HepG2 (cell line): ENCODE data around the gene SPINK4. TPM values are rescaled to one million over a fixed set of nuclear protein-coding genes. Genes with fewer than 3 reads are reported as not detected.

ENCODE experiments used
- FOXJ3 ChIP-seq: sonication (generic); formaldehyde crosslinking; IDR thresholded peaks from 2 replicates; pipeline ENCODE4 v1.4.0; 2020; ENCODE audit warnings: missing genetic modification reagents, mild to moderate bottlenecking, borderline replicate concordance
- GZF1 ChIP-seq: sonication (generic); formaldehyde crosslinking; IDR thresholded peaks from 2 replicates; pipeline ENCODE4 v1.5.1; 2020; ENCODE audit warnings: mild to moderate bottlenecking, missing genetic modification reagents
- KDM3A ChIP-seq: IDR thresholded peaks from 2 replicates; pipeline ENCODE4 v1.6.1; 2018; ENCODE audit warnings: low read depth, missing compliant biosample characterization
- KIAA2018 ChIP-seq: sonication (generic); formaldehyde crosslinking; IDR thresholded peaks from 2 replicates; pipeline ENCODE4 v1.5.0; 2020; ENCODE audit warnings: mild to moderate bottlenecking, missing genetic modification reagents, borderline replicate concordance
- NFAT5 ChIP-seq: sonication (generic); formaldehyde crosslinking; IDR thresholded peaks from 2 replicates; pipeline ENCODE4 v1.4.0; 2020; ENCODE audit warnings: missing genetic modification reagents
- NKX3-1 ChIP-seq: sonication (generic); formaldehyde crosslinking; IDR thresholded peaks from 2 replicates; pipeline ENCODE4 v1.5.0; 2020; ENCODE audit warnings: missing genetic modification reagents
- PBX3 ChIP-seq: sonication (generic); formaldehyde crosslinking; IDR thresholded peaks from 2 replicates; pipeline ENCODE4 v1.8.1; 2023; ENCODE audit warnings: missing genetic modification reagents, inconsistent platforms, borderline replicate concordance
- SETDB1 ChIP-seq: sonication (generic); formaldehyde crosslinking; IDR thresholded peaks from 2 replicates; pipeline ENCODE4 v1.5.1; 2020; ENCODE audit warnings: missing genetic modification reagents, mild to moderate bottlenecking, borderline replicate concordance
- SRSF4 ChIP-seq: fragments of 200-400 bp; formaldehyde crosslinking; IDR thresholded peaks from one replicate; pipeline ENCODE4 v1.6.1; 2018; ENCODE audit warnings: mild to moderate bottlenecking, low read depth, low read length, moderate library complexity; ENCODE audit not compliant: poor library complexity, severe bottlenecking
- ZBTB43 ChIP-seq: sonication (generic); formaldehyde crosslinking; conservative IDR thresholded peaks from 2 replicates; pipeline ENCODE4 v1.4.0; 2020; ENCODE audit warnings: missing genetic modification reagents
- ZBTB8A ChIP-seq: sonication (generic); formaldehyde crosslinking; IDR thresholded peaks from 2 replicates; pipeline ENCODE4 v1.4.0; 2020; ENCODE audit warnings: mild to moderate bottlenecking, low read depth, missing genetic modification reagents, borderline replicate concordance
- ZFYVE20 ChIP-seq: sonication (generic); formaldehyde crosslinking; IDR thresholded peaks from 2 replicates; pipeline ENCODE4 v1.8.0; 2023; ENCODE audit warnings: low read depth, mild to moderate bottlenecking, moderate library complexity, missing genetic modification reagents, borderline replicate concordance
- ZNF225 ChIP-seq: sonication (generic); formaldehyde crosslinking; IDR thresholded peaks from 2 replicates; pipeline ENCODE4 v1.4.0; 2020; ENCODE audit warnings: mild to moderate bottlenecking, missing genetic modification reagents
- polyA plus RNA-seq, 8 experiments: library from polyadenylated mRNA; depleted of rRNA in 3 of 8; stranded (reverse) in 7 of 8; unstranded in 1 of 8; fragments of >200 nt; fragmentation: Illumina TruSeq in 4 of 8; extraction: Trizol in 4 of 8; gene quantifications; 2 replicates each; pipeline versions ENCODE4 v1.2.1 to v1.2.3, GENCODE V29; 2011 to 2016; ENCODE audit warnings: low read depth in 4 of 8, missing spikeins in 1 of 8, mixed read lengths in 1 of 8; ENCODE audit not compliant: insufficient read depth in 1 of 8
- total RNA-seq, 5 experiments: library from RNA; depleted of rRNA; stranded (reverse); fragments of >200 nt; fragmentation: Illumina TruSeq; extraction: Trizol; gene quantifications; 2 replicates each; pipeline ENCODE4 v1.2.3, GENCODE V29; 2016; ENCODE audit warnings: low read depth in 1 of 5

Gene SPINK4
- total and polyA plus RNA-seq, 2 of the 13 experiments (the other 11 are each of a cell fraction or from before 2014, with no cell fraction given), result 0.53 to 3.4 TPM

GRCh38 chr9:33293782-33294181 is 53.8 kb downstream of the SPINK4 start (continued):
- TF ChIP-seq KDM3A (CRISPR knock-in tag), result no peak; the same call in 1 of the 2 replicates
- no peak for TF ChIP-seq SRSF4
- no peak for TF ChIP-seq ZNF225 (CRISPR knock-in tag)
- TF ChIP-seq NFAT5 (CRISPR knock-in tag), result no peak
- no peak for TF ChIP-seq PBX3
- no peak for TF ChIP-seq SETDB1
- TF ChIP-seq NKX3-1 (CRISPR knock-in tag), result no peak
- no peak for TF ChIP-seq ZBTB8A (CRISPR knock-in tag)
- peak; percentile 71; the same call in 1 of the 2 replicates for TF ChIP-seq FOXJ3 (CRISPR knock-in tag)
- no peak for TF ChIP-seq KIAA2018
- TF ChIP-seq GZF1, result no peak
- TF ChIP-seq ZFYVE20 (CRISPR knock-in tag), result no peak
- TF ChIP-seq ZBTB43 (CRISPR knock-in tag), result no peak
